ENCODE measurements around the gene TMEM163.

The TMEM163 gene

DNA sequence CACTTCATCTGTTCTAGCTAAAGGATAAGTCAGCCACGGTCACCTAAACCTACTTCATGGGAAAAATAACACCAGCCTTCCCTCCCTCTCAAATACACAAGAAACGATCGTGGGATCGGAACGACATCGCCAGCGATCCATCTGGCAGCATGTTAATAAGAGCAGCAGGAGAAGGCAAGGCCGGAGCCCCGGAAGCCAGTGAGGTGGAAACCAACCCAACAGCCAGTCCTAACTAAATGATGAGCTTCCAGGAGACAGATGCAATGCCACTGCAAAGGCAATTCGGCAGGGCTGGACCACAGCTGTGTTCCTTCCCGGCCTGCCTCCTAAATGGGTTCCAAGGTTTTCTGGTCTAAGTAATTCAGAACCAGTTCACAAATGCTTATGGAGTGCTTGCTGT is 117.5 kb downstream of the TMEM163 start:
- WGBS (ENCODE audit: extremely low coverage, insufficient coverage, low lambda C conversion rate): no CpG with 5 or more reads among the region's 11 CpGs
- no peak overlapping the region for H2BK5ac ChIP-seq (ENCODE audit: low read length)

DNA sequence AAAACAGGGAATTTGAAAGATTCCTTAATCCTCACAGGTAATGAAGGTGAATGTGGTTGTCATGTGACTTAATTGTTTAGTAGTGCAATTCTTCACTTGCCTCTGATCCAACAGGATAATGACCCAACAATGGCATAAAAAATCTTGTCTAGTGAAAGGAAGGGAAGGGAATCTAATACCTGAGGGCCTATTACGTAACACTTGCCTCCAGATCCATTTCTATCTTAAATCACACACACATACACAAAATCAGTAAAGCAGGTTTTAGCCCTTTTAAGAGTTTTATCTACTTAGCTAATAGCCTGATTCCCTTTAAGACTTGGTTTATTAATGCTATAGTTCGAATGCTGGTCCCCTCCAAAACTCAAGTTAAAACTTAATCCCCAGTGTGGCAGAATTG is 118.6 kb downstream of the TMEM163 start:
- H3K56ac ChIP-seq (ENCODE audit: low read length): no peak overlapping the region
- H3K4ac ChIP-seq (ENCODE audit: low read depth, low read length): no peak overlapping the region
- H2BK15ac ChIP-seq (replicated peaks; ENCODE audit: low read depth): no peak overlapping the region
- H3K9ac ChIP-seq (ENCODE audit: low read length): no peak overlapping the region
- no peak overlapping the region for H3K4me3 ChIP-seq (ENCODE audit: low read length)
- no peaks in the 10 kb centered on the region for H3K36me3 ChIP-seq (ENCODE audit: control insufficient read depth, insufficient read depth, low read length)
- H3K4me1 ChIP-seq (ENCODE audit: control insufficient read depth, low read depth, low read length): no peaks in the 10 kb centered on the region
- H4K8ac ChIP-seq (ENCODE audit: low read depth, low read length): no peak overlapping the region
- H3K79me1 ChIP-seq (ENCODE audit: low read length): no peaks in the 10 kb centered on the region
- no peak overlapping the region for H2BK120ac ChIP-seq (ENCODE audit: low read depth, low read length)
- H2BK5ac ChIP-seq (ENCODE audit: low read length): no peak overlapping the region
- DNase-seq: no peak
- no peak overlapping the region for H2AK5ac ChIP-seq (ENCODE audit: low read length)
- H3K27ac ChIP-seq (ENCODE audit: low read depth, low read length): no peak overlapping the region
- H3K4me2 ChIP-seq (ENCODE audit: low read length): no peak overlapping the region
- no peak overlapping the region for H3K18ac ChIP-seq (ENCODE audit: low read length)
- H3K79me2 ChIP-seq (ENCODE audit: control insufficient read depth, insufficient read depth, low read length): no peaks in the 10 kb centered on the region
- no peak overlapping the region for H4K5ac ChIP-seq (ENCODE audit: low read length)
- H3K27me3 ChIP-seq (ENCODE audit: insufficient read depth, low read length, poor library complexity): no peaks in the 10 kb centered on the region
- H3K23ac ChIP-seq (ENCODE audit: low read length): no peak overlapping the region
- WGBS (ENCODE audit: extremely low coverage, insufficient coverage, low lambda C conversion rate): no CpG with 5 or more reads among the region's 2 CpGs

More for the DNA sequence above, 117.5 kb downstream of the TMEM163 start:
- Histone ChIP-seq H2BK120ac (ENCODE audit: low read depth, low read length) (no peak overlapping the region), H3K4me3 (ENCODE audit: low read length) (no peak overlapping the region), H3K79me2 (ENCODE audit: control insufficient read depth, insufficient read depth, low read length) (no peaks in the 10 kb centered on the region), H3K4me2 (ENCODE audit: low read length) (no peak overlapping the region), H3K27ac (ENCODE audit: low read depth, low read length) (no peak overlapping the region), H3K56ac (ENCODE audit: low read length) (no peak overlapping the region), H3K9ac (ENCODE audit: low read length) (no peak overlapping the region), H3K79me1 (ENCODE audit: low read length) (no peaks in the 10 kb centered on the region), H3K36me3 (ENCODE audit: control insufficient read depth, insufficient read depth, low read length) (no peaks in the 10 kb centered on the region), H3K23ac (ENCODE audit: low read length) (no peak overlapping the region), H4K8ac (ENCODE audit: low read depth, low read length) (no peak overlapping the region), H3K4ac (ENCODE audit: low read depth, low read length) (no peak overlapping the region), H3K18ac (ENCODE audit: low read length) (no peak overlapping the region), H2BK15ac (replicated peaks; ENCODE audit: low read depth) (no peak overlapping the region), H4K5ac (ENCODE audit: low read length) (no peak overlapping the region), H3K4me1 (ENCODE audit: control insufficient read depth, low read depth, low read length) (no peaks in the 10 kb centered on the region), H3K27me3 (ENCODE audit: insufficient read depth, low read length, poor library complexity) (no peaks in the 10 kb centered on the region), H2AK5ac (ENCODE audit: low read length) (no peak overlapping the region)
- no peak for DNase-seq

DNA sequence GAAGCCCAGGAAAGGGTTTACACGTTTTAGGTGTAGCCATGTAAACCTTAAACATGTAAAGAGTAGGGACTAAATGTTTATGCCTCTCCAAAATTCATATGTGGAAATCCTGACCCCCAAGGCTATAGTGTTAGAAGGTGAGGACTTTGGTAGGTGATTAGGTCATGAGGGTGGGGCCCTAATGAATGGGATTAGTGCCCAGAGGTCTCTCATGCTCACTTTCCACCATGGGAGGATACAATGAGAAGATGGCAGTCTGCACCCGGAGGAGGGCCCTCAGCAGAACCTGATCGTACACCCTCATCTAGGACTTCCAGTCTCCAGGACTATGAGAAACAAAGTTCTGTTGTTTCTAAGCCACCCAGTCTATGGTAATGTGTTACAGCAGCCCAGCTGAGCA is 119.6 kb downstream of the TMEM163 start:
- Histone ChIP-seq H2BK120ac (ENCODE audit: low read depth, low read length) (no peak overlapping the region), H3K23ac (ENCODE audit: low read length) (no peak overlapping the region)
- no peak for DNase-seq

DNA sequence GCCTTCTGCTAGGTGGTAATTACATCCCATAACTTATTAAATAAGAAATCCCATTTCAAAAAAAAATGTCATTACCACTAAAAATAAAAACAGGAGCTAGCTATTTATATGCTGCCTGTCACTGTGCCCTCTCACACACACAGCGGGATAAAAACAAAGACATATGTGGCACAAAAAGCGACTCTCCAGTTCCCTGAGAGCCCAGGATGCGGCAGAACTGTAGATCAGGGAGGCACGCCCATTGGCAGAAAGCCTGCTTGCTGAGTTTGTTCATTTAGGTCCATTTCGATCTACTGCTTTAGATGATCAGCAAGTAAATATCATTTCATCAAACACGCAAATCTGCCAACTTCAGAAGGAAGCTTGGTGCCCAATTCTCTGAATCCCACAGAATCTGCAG is 124.4 kb downstream of the TMEM163 start:
- H3K9ac ChIP-seq (ENCODE audit: low read length): no peak overlapping the region
- no peaks in the 10 kb centered on the region for H3K79me2 ChIP-seq (ENCODE audit: control insufficient read depth, insufficient read depth, low read length)
- H3K4me2 ChIP-seq (ENCODE audit: low read length): no peak overlapping the region
- H3K56ac ChIP-seq (ENCODE audit: low read length): no peak overlapping the region
- H3K4ac ChIP-seq (ENCODE audit: low read depth, low read length): no peak overlapping the region
- H3K4me1 ChIP-seq (ENCODE audit: control insufficient read depth, low read depth, low read length): no peaks in the 10 kb centered on the region
- no peak overlapping the region for H2AK5ac ChIP-seq (ENCODE audit: low read length)
- H3K27ac ChIP-seq (ENCODE audit: low read depth, low read length): no peak overlapping the region
- no peaks in the 10 kb centered on the region for H3K36me3 ChIP-seq (ENCODE audit: control insufficient read depth, insufficient read depth, low read length)
- no peak overlapping the region for H2BK5ac ChIP-seq (ENCODE audit: low read length)
- no CpG with 5 or more reads among the region's 6 CpGs for WGBS (ENCODE audit: extremely low coverage, insufficient coverage, low lambda C conversion rate)
- no peak overlapping the region for H4K5ac ChIP-seq (ENCODE audit: low read length)
- no peak overlapping the region for H3K23ac ChIP-seq (ENCODE audit: low read length)
- no peaks in the 10 kb centered on the region for H3K79me1 ChIP-seq (ENCODE audit: low read length)
- no peak overlapping the region for H3K18ac ChIP-seq (ENCODE audit: low read length)
- no peak overlapping the region for H3K4me3 ChIP-seq (ENCODE audit: low read length)
- no peak for DNase-seq
- H2BK120ac ChIP-seq (ENCODE audit: low read depth, low read length): no peak overlapping the region
- H3K27me3 ChIP-seq (ENCODE audit: insufficient read depth, low read length, poor library complexity): no peaks in the 10 kb centered on the region
- no peak overlapping the region for H2BK15ac ChIP-seq (replicated peaks; ENCODE audit: low read depth)
- no peak overlapping the region for H4K8ac ChIP-seq (ENCODE audit: low read depth, low read length)

More for the DNA sequence above, 119.6 kb downstream of the TMEM163 start:
- Histone ChIP-seq H4K8ac (ENCODE audit: low read depth, low read length) (no peak overlapping the region), H3K79me2 (ENCODE audit: control insufficient read depth, insufficient read depth, low read length) (no peaks in the 10 kb centered on the region), H4K5ac (ENCODE audit: low read length) (no peak overlapping the region), H3K36me3 (ENCODE audit: control insufficient read depth, insufficient read depth, low read length) (no peaks in the 10 kb centered on the region), H3K4me2 (ENCODE audit: low read length) (no peak overlapping the region), H3K18ac (ENCODE audit: low read length) (no peak overlapping the region), H3K4me3 (ENCODE audit: low read length) (no peak overlapping the region), H3K4ac (ENCODE audit: low read depth, low read length) (no peak overlapping the region), H3K79me1 (ENCODE audit: low read length) (no peaks in the 10 kb centered on the region), H3K4me1 (ENCODE audit: control insufficient read depth, low read depth, low read length) (no peaks in the 10 kb centered on the region), H3K9ac (ENCODE audit: low read length) (no peak overlapping the region), H3K27ac (ENCODE audit: low read depth, low read length) (no peak overlapping the region), H2BK5ac (ENCODE audit: low read length) (no peak overlapping the region), H2BK15ac (replicated peaks; ENCODE audit: low read depth) (no peak overlapping the region), H2AK5ac (ENCODE audit: low read length) (no peak overlapping the region), H3K27me3 (ENCODE audit: insufficient read depth, low read length, poor library complexity) (no peaks in the 10 kb centered on the region), H3K56ac (ENCODE audit: low read length) (no peak overlapping the region)
- WGBS (ENCODE audit: extremely low coverage, insufficient coverage, low lambda C conversion rate): no CpG with 5 or more reads among the region's 3 CpGs

GRCh38 chr2:134593519-134593918 is 125.3 kb downstream of the TMEM163 start:
- no peak overlapping the region for H4K8ac ChIP-seq (ENCODE audit: low read depth, low read length)
- no peak overlapping the region for H2BK120ac ChIP-seq (ENCODE audit: low read depth, low read length)
- H3K27me3 ChIP-seq (ENCODE audit: insufficient read depth, low read length, poor library complexity): no peaks in the 10 kb centered on the region
- H3K27ac ChIP-seq (ENCODE audit: low read depth, low read length): no peak overlapping the region
- H2BK15ac ChIP-seq (replicated peaks; ENCODE audit: low read depth): no peak overlapping the region
- H2BK5ac ChIP-seq (ENCODE audit: low read length): no peak overlapping the region
- no peak overlapping the region for H3K18ac ChIP-seq (ENCODE audit: low read length)
- H3K56ac ChIP-seq (ENCODE audit: low read length): no peak overlapping the region
- no peak overlapping the region for H3K23ac ChIP-seq (ENCODE audit: low read length)
- no peaks in the 10 kb centered on the region for H3K79me2 ChIP-seq (ENCODE audit: control insufficient read depth, insufficient read depth, low read length)
- no peak overlapping the region for H3K4me2 ChIP-seq (ENCODE audit: low read length)
- no peak overlapping the region for H3K4me3 ChIP-seq (ENCODE audit: low read length)
- no CpG with 5 or more reads among the region's 8 CpGs for WGBS (ENCODE audit: extremely low coverage, insufficient coverage, low lambda C conversion rate)
- no peak overlapping the region for H2AK5ac ChIP-seq (ENCODE audit: low read length)
- no peak overlapping the region for H4K5ac ChIP-seq (ENCODE audit: low read length)
- H3K4ac ChIP-seq (ENCODE audit: low read depth, low read length): no peak overlapping the region
- no peaks in the 10 kb centered on the region for H3K36me3 ChIP-seq (ENCODE audit: control insufficient read depth, insufficient read depth, low read length)
- DNase-seq: no peak
- H3K9ac ChIP-seq (ENCODE audit: low read length): no peak overlapping the region
- H3K79me1 ChIP-seq (ENCODE audit: low read length): no peaks in the 10 kb centered on the region
- H3K4me1 ChIP-seq (ENCODE audit: control insufficient read depth, low read depth, low read length): no peaks in the 10 kb centered on the region

DNA sequence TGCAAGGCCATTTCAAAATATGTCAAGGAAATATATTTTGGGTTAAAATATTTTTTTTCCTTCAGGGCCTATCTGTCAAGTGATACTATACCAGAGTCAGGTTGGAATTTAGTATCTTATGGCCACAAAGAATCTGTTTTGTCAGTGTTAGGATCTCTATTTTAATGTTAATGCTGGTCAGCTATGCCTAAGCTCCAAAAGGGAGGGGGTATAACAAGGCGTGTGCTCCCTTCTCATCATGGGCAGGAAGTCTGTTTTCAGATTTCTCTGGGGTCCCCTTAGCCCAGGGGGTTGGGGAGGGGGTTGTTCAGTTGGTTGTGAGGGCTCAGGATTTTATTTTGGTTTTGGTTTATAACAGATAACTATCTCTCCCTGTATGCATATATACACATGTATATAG is 126.4 kb downstream of the TMEM163 start:
- DNase-seq: no peak
- WGBS (ENCODE audit: extremely low coverage, insufficient coverage, low lambda C conversion rate): no CpG with 5 or more reads among the region's 1 CpG
- H2AK5ac ChIP-seq (ENCODE audit: low read length): no peak overlapping the region
- no peak overlapping the region for H2BK15ac ChIP-seq (replicated peaks; ENCODE audit: low read depth)
- H4K8ac ChIP-seq (ENCODE audit: low read depth, low read length): no peak overlapping the region
- no peak overlapping the region for H3K56ac ChIP-seq (ENCODE audit: low read length)
- no peak overlapping the region for H4K5ac ChIP-seq (ENCODE audit: low read length)
- H3K23ac ChIP-seq (ENCODE audit: low read length): no peak overlapping the region
- H3K27me3 ChIP-seq (ENCODE audit: insufficient read depth, low read length, poor library complexity): no peaks in the 10 kb centered on the region
- no peak overlapping the region for H3K9ac ChIP-seq (ENCODE audit: low read length)
- H3K36me3 ChIP-seq (ENCODE audit: control insufficient read depth, insufficient read depth, low read length): no peaks in the 10 kb centered on the region
- H2BK120ac ChIP-seq (ENCODE audit: low read depth, low read length): no peak overlapping the region
- H3K4me1 ChIP-seq (ENCODE audit: control insufficient read depth, low read depth, low read length): no peaks in the 10 kb centered on the region
- no peaks in the 10 kb centered on the region for H3K79me1 ChIP-seq (ENCODE audit: low read length)
- H3K18ac ChIP-seq (ENCODE audit: low read length): no peak overlapping the region
- no peak overlapping the region for H2BK5ac ChIP-seq (ENCODE audit: low read length)
- H3K4ac ChIP-seq (ENCODE audit: low read depth, low read length): no peak overlapping the region
- no peak overlapping the region for H3K4me2 ChIP-seq (ENCODE audit: low read length)
- H3K79me2 ChIP-seq (ENCODE audit: control insufficient read depth, insufficient read depth, low read length): no peaks in the 10 kb centered on the region
- H3K27ac ChIP-seq (ENCODE audit: low read depth, low read length): no peak overlapping the region
- no peak overlapping the region for H3K4me3 ChIP-seq (ENCODE audit: low read length)

All from mesendoderm (in vitro differentiated cells).